Measurements from ENCODE around the gene UHMK1.

GRCh38 chr1:162463021-162463420, 34.6 kb upstream of the UHMK1 start:
- TF ChIP-seq CTCF (conservative IDR thresholded peaks at IDR 0.05) (no peak), ZFX (IDR thresholded peaks at IDR 0.05) (no peak)

Data from C4-2B (cell line).